Hepatocyte (in vitro differentiated cells): ENCODE results near the gene CDH4. TPM values are rescaled to one million over a fixed set of nuclear protein-coding genes. Genes with fewer than 3 reads are reported as not detected.

ENCODE experiments used
- DNase-seq: peaks from one replicate; pipeline ENCODE4 v3.0.0-alpha.2; 2016; ENCODE audit warnings: low spot score
- H2AFZ ChIP-seq: fragments of 200-600 bp; sonication (generic); 2 replicates; pipeline ENCODE4 v1.6.0; 2016; ENCODE audit warnings: antibody characterized with exemption, mild to moderate bottlenecking
- H3K27ac ChIP-seq: fragments of 200-600 bp; sonication (generic); 2 replicates; pipeline ENCODE4 v1.5.1; 2016; ENCODE audit warnings: mild to moderate bottlenecking
- H3K27me3 ChIP-seq: fragments of 200-600 bp; sonication (generic); 2 replicates; pipeline ENCODE4 v1.6.1; 2016
- H3K36me3 ChIP-seq: fragments of 200-600 bp; sonication (generic); replicated peaks from 2 replicates; pipeline ENCODE4 v1.5.1; 2016; ENCODE audit warnings: low read depth; ENCODE audit not compliant: insufficient read depth
- H3K4me1 ChIP-seq: fragments of 200-600 bp; sonication (generic); 2 replicates; pipeline ENCODE4 v1.5.1; 2016; ENCODE audit warnings: mild to moderate bottlenecking, moderate library complexity; ENCODE audit not compliant: insufficient read depth
- H3K4me2 ChIP-seq: fragments of 200-600 bp; sonication (generic); 2 replicates; pipeline ENCODE4 v1.6.0; 2016
- H3K4me3 ChIP-seq: fragments of 200-600 bp; sonication (generic); 2 replicates; pipeline ENCODE4 v1.5.1; 2016; ENCODE audit warnings: mild to moderate bottlenecking
- H3K79me2 ChIP-seq: fragments of 200-600 bp; sonication (generic); 2 replicates; pipeline ENCODE4 v1.6.0; 2017; ENCODE audit warnings: mild to moderate bottlenecking
- H3K9me2 ChIP-seq: fragments of 200-600 bp; sonication (generic); replicated peaks from 2 replicates; pipeline ENCODE4 v1.6.0; 2017; ENCODE audit warnings: mild to moderate bottlenecking; ENCODE audit not compliant: insufficient read depth
- H3K9me3 ChIP-seq: fragments of 200-600 bp; sonication (generic); 2 replicates; pipeline ENCODE4 v1.5.1; 2016; ENCODE audit warnings: low read depth, mild to moderate bottlenecking
- H4K20me1 ChIP-seq: fragments of 200-600 bp; sonication (generic); 2 replicates; pipeline ENCODE4 v1.6.0; 2016; ENCODE audit warnings: mild to moderate bottlenecking; ENCODE audit not compliant: insufficient read depth, poor library complexity, severe bottlenecking
- CTCF ChIP-seq: fragments of 200-600 bp; sonication (generic); IDR thresholded peaks from 2 replicates; pipeline ENCODE4 v1.5.1; 2016; ENCODE audit warnings: antibody characterized with exemption, mild to moderate bottlenecking; ENCODE audit not compliant: poor library complexity
- EZH2 ChIP-seq: fragments of 200-600 bp; sonication (generic); IDR thresholded peaks from 2 replicates; pipeline ENCODE4 v1.6.1; 2016; ENCODE audit warnings: antibody characterized with exemption, mild to moderate bottlenecking, borderline replicate concordance
- EZH2phosphoT487 ChIP-seq: fragments of 200-600 bp; sonication (generic); IDR thresholded peaks from one replicate; pipeline ENCODE4 v1.6.1; 2018; ENCODE audit warnings: antibody characterized with exemption, mild to moderate bottlenecking, low read depth, moderate library complexity; ENCODE audit not compliant: unreplicated experiment, severe bottlenecking
- WGBS: methylation state at CpG from one replicate; pipeline ENCODE4 v1.1.6; 2016; ENCODE audit warnings: low lambda C conversion rate; ENCODE audit errors: missing lambda C conversion rate; 5-methylcytosine and 5-hydroxymethylcytosine counted together
- polyA plus RNA-seq: library from polyadenylated mRNA; unstranded; fragments of >200 nt; fragmentation: Nextera tagmentation; extraction: Ambion mirVana; gene quantifications from 2 replicates; pipeline ENCODE4 v1.2.1, GENCODE V29; 2016
- total RNA-seq: library from RNA; depleted of rRNA; stranded (reverse); fragments of >200 nt; gene quantifications from 2 replicates; pipeline ENCODE4 v1.2.3, GENCODE V29; 2014

The CDH4 gene
- total and polyA plus RNA-seq, 2 experiments from 2014 or later = 0.53 to 0.73 TPM

- Histone ChIP-seq H3K4me3 (no peak overlapping the region), H3K36me3 (no peaks in the 10 kb centered on the region), H3K27me3 (no peaks in the 10 kb centered on the region), H2AFZ (no peak overlapping the region), H3K9me2 (no peaks in the 10 kb centered on the region), H3K79me2 (no peaks in the 10 kb centered on the region), H3K4me1 (no peaks in the 10 kb centered on the region), H4K20me1 (no peaks in the 10 kb centered on the region), H3K9me3 (no peaks in the 10 kb centered on the region), H3K27ac (no peak overlapping the region), H3K4me2 (no peak overlapping the region)
- TF ChIP-seq CTCF (no peak), EZH2phosphoT487 (no peak), EZH2 (no peak)
- DNase-seq = no peak
- WGBS = 91% methylated on average over 25 of the region's 25 CpGs
Observed at GRCh38 chr20:61809006-61809770, 557.1 kb downstream of the CDH4 start.

GRCh38 chr20:61810066-61810737 lies 558.1 kb downstream of the CDH4 start:
- Histone ChIP-seq H3K9me2 (no peaks in the 10 kb centered on the region), H3K27me3 (no peaks in the 10 kb centered on the region), H3K9me3 (no peaks in the 10 kb centered on the region), H3K79me2 (no peaks in the 10 kb centered on the region), H3K4me3 (no peak overlapping the region), H2AFZ (no peak overlapping the region), H3K27ac (no peak overlapping the region), H3K4me2 (no peak overlapping the region), H4K20me1 (no peaks in the 10 kb centered on the region), H3K36me3 (no peaks in the 10 kb centered on the region), H3K4me1 (no peaks in the 10 kb centered on the region)
- WGBS = 95% methylated on average over 21 of the region's 22 CpGs
- TF ChIP-seq CTCF (no peak), EZH2phosphoT487 (no peak), EZH2 (no peak)
- no peak for DNase-seq

- Histone ChIP-seq H3K27ac (no peak overlapping the region), H3K36me3 (no peaks in the 10 kb centered on the region), H3K9me2 (no peaks in the 10 kb centered on the region), H2AFZ (no peak overlapping the region), H3K79me2 (no peaks in the 10 kb centered on the region), H3K4me1 (no peaks in the 10 kb centered on the region), H3K27me3 (no peaks in the 10 kb centered on the region), H3K9me3 (no peaks in the 10 kb centered on the region), H3K4me3 (no peak overlapping the region), H3K4me2 (no peak overlapping the region), H4K20me1 (no peaks in the 10 kb centered on the region)
- DNase-seq = no peak
- WGBS = 93% methylated on average over 17 of the region's 17 CpGs
- TF ChIP-seq EZH2 = no peak
- no peak for TF ChIP-seq CTCF
- TF ChIP-seq EZH2phosphoT487 = no peak
Observed at GRCh38 chr20:61810738-61811135, 558.7 kb downstream of the CDH4 start.
